Pancreas (tissue), 10 donors: ENCODE data around the gene ARHGAP5. TPM values are rescaled to one million over a fixed set of nuclear protein-coding genes. Genes with fewer than 3 reads are reported as not detected.
A peak's percentile ranks its signal among the peaks of the same experiment; 100 is the strongest.
"Not testable (repeated sequence)": the region's sequence is repeated elsewhere in the genome, so short reads cannot be mapped to it uniquely, and the experiment has no call there.

Source experiments
- ATAC-seq, 4 donors: fragments of 200-7000 bp; cut with Tn5 transposase; one replicate each; pipeline versions ENCODE4 v1.8.0 to v1.9.1; 2020; ENCODE audit warnings: mild to moderate bottlenecking in 4 of 4, moderate library complexity in 4 of 4
- DNase-seq, 6 donors: peaks; one replicate each; pipeline ENCODE4 v3.0.0-alpha.2; 2020
- FAIRE-seq: peaks from 2 replicates; lab custom pipeline; 2012; peaks lifted over from hg19 to GRCh38; lab: Jason Lieb, UNC
- H3K27ac ChIP-seq, 4 donors: fragments of 200-600 bp; sonication (generic); 1 replicate in 3 of 4; 2 replicates in 1 of 4; pipeline versions ENCODE4 v1.5.0 to v1.8.0; 2020
- H3K27me3 ChIP-seq, 4 donors: fragments of 200-600 bp; one replicate each; pipeline ENCODE4 v1.8.0; 2021
- H3K36me3 ChIP-seq, 3 donors: fragments of 200-600 bp; sonication (generic) in 1 of 3; one replicate each; pipeline versions ENCODE4 v1.5.0 to v1.8.0; 2020 to 2021
- H3K4me1 ChIP-seq, 3 donors: fragments of 200-600 bp; one replicate each; pipeline ENCODE4 v1.8.0; 2021
- H3K4me3 ChIP-seq, 4 donors: fragments of 200-600 bp; sonication (generic) in 2 of 4; one replicate each; pipeline versions ENCODE4 v1.5.0 to v1.8.0; 2020 to 2021
- H3K9me3 ChIP-seq, 4 donors: fragments of 200-600 bp; one replicate each; pipeline ENCODE4 v1.8.0; 2021
- CTCF ChIP-seq, 4 donors: fragments of 200-600 bp; sonication (generic) in 3 of 4; IDR thresholded peaks; one replicate each; pipeline versions ENCODE4 v1.5.0 to v1.8.0; 2021; ENCODE audit warnings: antibody characterized with exemption in 4 of 4
- WGBS, 2 donors: extraction: QIAGEN DNeasy Blood & Tissue Kit; methylation state at CpG; one replicate each; pipeline ENCODE4 v1.1.7; 2013; 5-methylcytosine and 5-hydroxymethylcytosine counted together
- intact Hi-C, 3 donors: fragments of 100-400 bp; cut with DNase I; formaldehyde crosslinking; loops; one replicate each; pipeline versions ENCODE4 v1.11.1 to v1.14.2; 2022
- polyA plus RNA-seq, 2 donors: library from polyadenylated mRNA; stranded (reverse); fragments of 200-250 nt; gene quantifications; one replicate each; pipeline ENCODE4 v1.2.3, GENCODE V29; 2013
- total RNA-seq, 6 donors: library from RNA; stranded (reverse); fragmentation: NEBNext Ultra II Directional in 4 of 6; extraction: Animal tissue kit (Norgen Biotek cat#: 25700) in 4 of 6; gene quantifications; one replicate each; pipeline versions ENCODE4 v1.2.1 to v1.2.4, GENCODE V29; 2021 to 2023
- donor health status: healthy with polysubstance abuse.
- donor health status: DM: no; HTN: no; CAD: no; lungs with moderate emphysema.
- donor health status: DM: no; HTN: no; CAD: no.
- donor health status: control.
- donor health status: control.
- donor health status: Bipolar disorder and iron deficiency.
- donor health status: DM: yes; HTN: yes; CAD: no.
- donor health status: DM: no; HTN: no; CAD: no.
- donor health status: DM: no; HTN: no; CAD: no.
- donor health status: DM: yes; HTN: yes; CAD: no.

Gene ARHGAP5
- total and polyA plus RNA-seq, 8 donors, result 7.1 to 81.8 (median 53.1) TPM

- H3K4me3 ChIP-seq, result no peak overlapping the region
- no peak for FAIRE-seq
- no peaks in the 10 kb centered on the region for H3K27me3 ChIP-seq
- ATAC-seq, result no peak
- DNase-seq, result no peak
- no peaks in the 10 kb centered on the region for H3K9me3 ChIP-seq
- H3K36me3 ChIP-seq, result no peaks in the 10 kb centered on the region
- TF ChIP-seq CTCF (IDR thresholded peaks at IDR 0.05), result no peak
- H3K4me1 ChIP-seq, result no peaks in the 10 kb centered on the region
- H3K27ac ChIP-seq, result peak overlapping the region in 2 of 4 donors; percentile 30 to 39
- intact Hi-C loops, result no loop called here
- 82 to 91% methylated on average over 1 of the region's 1 CpG for WGBS, 2 donors
Measured at GRCh38 chr14:32128703-32129102, 51.6 kb downstream of the ARHGAP5 start.

GRCh38 chr14:32129124-32129523, 52.0 kb downstream of the ARHGAP5 start:
- 13 to 15% methylated on average over 2 of the region's 2 CpGs for WGBS, 2 donors
- no peak overlapping the region for H3K4me3 ChIP-seq
- no peak for TF ChIP-seq CTCF (IDR thresholded peaks at IDR 0.05)
- no peaks in the 10 kb centered on the region for H3K4me1 ChIP-seq
- intact Hi-C loops, result no loop called here
- ATAC-seq, result peak; percentile 92 to 96 (median 94)
- DNase-seq, result no peak
- FAIRE-seq, result no peak
- no peaks in the 10 kb centered on the region for H3K36me3 ChIP-seq
- peak overlapping the region in 2 of 4 donors; percentile 30 to 39 for H3K27ac ChIP-seq
- no peaks in the 10 kb centered on the region for H3K9me3 ChIP-seq
- no peaks in the 10 kb centered on the region for H3K27me3 ChIP-seq

- H3K4me1 ChIP-seq, ATAC-seq, H3K4me3 ChIP-seq, intact Hi-C loops, H3K27ac ChIP-seq, DNase-seq, H3K36me3 ChIP-seq, H3K9me3 ChIP-seq, FAIRE-seq, H3K27me3 ChIP-seq: not testable (repeated sequence)
- 96 to 98% methylated on average over 3 to 4 of the region's 5 CpGs for WGBS, 2 donors
Measured at GRCh38 chr14:32131689-32132088, 54.6 kb downstream of the ARHGAP5 start.

- DNase-seq (no peak), ATAC-seq (peak in 1 of 4 donors; percentile 32), FAIRE-seq (no peak)
- no peaks in the 10 kb centered on the region for H3K9me3 ChIP-seq
- H3K4me1 ChIP-seq, result no peaks in the 10 kb centered on the region
- no peaks in the 10 kb centered on the region for H3K36me3 ChIP-seq
- H3K27me3 ChIP-seq, result no peaks in the 10 kb centered on the region
- intact Hi-C loops, result no loop called here
- no peak overlapping the region for H3K4me3 ChIP-seq
- no peak overlapping the region for H3K27ac ChIP-seq
- TF ChIP-seq CTCF (IDR thresholded peaks at IDR 0.05), result no peak
- 73 to 75% methylated on average over 3 of the region's 3 CpGs for WGBS, 2 donors
Measured at GRCh38 chr14:32134448-32135097, 57.5 kb downstream of the ARHGAP5 start.

- Histone ChIP-seq H3K27me3 (no peaks in the 10 kb centered on the region), H3K4me3 (no peak overlapping the region), H3K27ac (no peak overlapping the region), H3K36me3 (no peaks in the 10 kb centered on the region), H3K9me3 (no peaks in the 10 kb centered on the region), H3K4me1 (no peaks in the 10 kb centered on the region)
- no peak for TF ChIP-seq CTCF (IDR thresholded peaks at IDR 0.05)
- WGBS, 2 donors, result 92 to 97% methylated on average over 2 of the region's 2 CpGs
- ATAC-seq (no peak), FAIRE-seq (no peak), DNase-seq (no peak)
- intact Hi-C loops, result no loop called here
Measured at GRCh38 chr14:32136027-32136825, 59.1 kb downstream of the ARHGAP5 start.
